Right ventricle myocardium inferior (tissue), 1 donor: ENCODE measurements around the gene BCL11B. TPM values are rescaled to one million over a fixed set of nuclear protein-coding genes. Genes with fewer than 3 reads are reported as not detected.

ENCODE experiments used
- ATAC-seq: fragments of 200-7000 bp; cut with Tn5 transposase; one replicate; pipeline ENCODE4 v1.9.1; 2020; ENCODE audit warnings: mild to moderate bottlenecking, moderate library complexity
- DNase-seq: peaks from one replicate; pipeline ENCODE4 v3.0.0; 2021; ENCODE audit errors: missing footprints
- intact Hi-C: fragments of 100-400 bp; cut with DNase I; formaldehyde crosslinking; loops from one replicate; pipeline ENCODE4 v1.11.0; 2022
- total RNA-seq: library from RNA; stranded (reverse); fragmentation: NEBNext Ultra II Directional; extraction: Animal tissue kit (Norgen Biotek cat#: 25700); gene quantifications from one replicate; pipeline ENCODE4 v1.2.1, GENCODE V29; 2021
- donor health status: DM: no; HTN: yes; CAD: no; lungs with severe emphysema.

Gene BCL11B
- total RNA-seq, 1 donor from 2014 or later = 0.14 TPM

DNA sequence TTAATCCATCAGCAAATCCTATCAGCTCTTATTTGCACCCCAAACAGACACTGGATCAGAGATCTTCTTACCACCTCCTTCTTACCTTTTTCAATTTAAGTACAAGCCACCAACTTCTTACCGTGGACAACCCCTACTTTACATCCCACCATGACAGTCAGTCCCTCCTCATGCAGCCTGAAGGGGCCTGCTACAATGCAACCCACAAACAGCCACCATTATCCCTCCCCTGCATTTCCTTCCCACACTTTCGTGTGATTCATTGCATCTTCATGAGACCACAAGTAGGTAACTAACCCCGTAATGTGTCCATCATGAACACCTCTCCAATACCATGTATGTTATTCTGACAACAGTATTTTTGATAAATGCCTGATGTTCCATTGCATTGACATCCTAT, 108.6 kb downstream of the BCL11B start:
- no peak for ATAC-seq

DNA sequence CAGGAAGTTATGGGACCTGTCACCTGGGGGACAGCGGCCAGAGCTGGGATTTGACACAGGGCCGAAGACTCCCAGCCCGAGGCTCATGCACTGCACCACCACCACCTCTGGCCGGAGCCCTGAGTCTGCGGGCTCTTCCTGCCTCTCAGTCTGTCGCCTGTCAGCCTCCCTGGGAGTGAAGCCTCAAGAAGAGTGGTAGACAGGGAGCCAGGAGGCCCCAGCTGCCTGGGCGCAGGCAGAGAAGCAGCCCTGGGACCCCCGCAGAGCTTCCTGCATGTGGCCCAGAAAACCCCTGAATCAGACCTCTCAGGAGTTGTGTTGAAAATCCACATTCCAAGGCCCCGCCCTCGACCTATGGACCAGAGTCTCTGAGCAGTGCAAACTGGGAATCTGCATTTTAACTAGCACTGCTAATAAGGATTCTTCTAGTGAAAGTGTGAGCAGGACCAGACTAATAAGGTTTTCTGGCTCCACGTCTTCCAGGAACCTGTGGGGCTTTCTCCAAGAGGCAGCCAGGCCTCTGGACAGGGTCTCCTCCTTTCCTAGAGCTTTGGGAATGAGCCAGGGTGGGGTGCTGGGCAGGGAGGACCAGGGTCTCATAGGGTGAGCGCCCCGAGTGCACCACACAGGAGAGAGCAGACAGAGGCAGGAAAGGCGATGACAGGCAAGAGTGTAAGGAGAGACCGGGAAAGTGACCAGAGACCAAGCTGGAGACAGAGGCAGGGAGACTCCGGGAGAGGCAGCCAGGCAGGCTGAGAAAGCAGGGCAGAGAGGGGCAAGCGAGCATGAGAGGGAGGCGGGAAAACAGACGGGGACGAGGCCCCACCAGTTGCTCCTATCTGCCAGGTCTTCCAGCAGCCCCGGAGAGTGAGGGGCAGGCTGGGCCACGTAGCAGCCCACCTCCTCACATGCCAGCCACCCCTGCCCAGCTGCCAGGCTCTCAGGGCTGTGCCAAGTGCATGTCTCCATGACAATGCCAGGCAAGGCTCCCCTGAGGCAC, 112.4 kb downstream of the BCL11B start:
- intact Hi-C loops = no loop called here
- DNase-seq (no peak), ATAC-seq (no peak)

More for the DNA sequence above, 108.6 kb downstream of the BCL11B start:
- intact Hi-C loops = no loop called here
- DNase-seq = no peak

DNA sequence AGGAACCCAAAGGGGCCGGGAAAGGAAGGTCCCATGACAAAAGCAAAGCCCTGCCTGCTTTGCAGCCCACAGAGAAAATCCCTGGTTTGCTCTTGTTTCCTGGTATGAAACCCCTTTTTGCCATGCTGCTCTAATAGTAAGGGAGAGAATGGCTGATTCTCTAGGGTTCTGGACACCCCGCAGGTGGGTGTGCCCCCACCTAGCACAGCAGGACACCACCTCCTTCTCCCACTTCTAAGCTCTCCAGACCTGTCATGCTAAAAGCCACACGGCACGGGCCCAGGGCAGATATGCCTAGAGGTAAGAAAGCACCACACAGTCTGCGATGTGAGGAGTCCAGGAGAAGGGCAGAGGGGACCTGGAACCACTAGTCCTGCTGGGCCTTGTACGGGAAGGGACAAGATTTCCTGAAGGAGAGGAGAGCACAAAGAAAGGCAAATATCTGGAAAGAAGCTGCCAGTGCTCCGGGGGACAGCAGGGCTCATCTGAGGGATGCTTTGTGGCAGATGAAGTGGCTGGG, 113.3 kb downstream of the BCL11B start:
- no peak for ATAC-seq
- DNase-seq = no peak
- intact Hi-C loops = no loop called here

DNA sequence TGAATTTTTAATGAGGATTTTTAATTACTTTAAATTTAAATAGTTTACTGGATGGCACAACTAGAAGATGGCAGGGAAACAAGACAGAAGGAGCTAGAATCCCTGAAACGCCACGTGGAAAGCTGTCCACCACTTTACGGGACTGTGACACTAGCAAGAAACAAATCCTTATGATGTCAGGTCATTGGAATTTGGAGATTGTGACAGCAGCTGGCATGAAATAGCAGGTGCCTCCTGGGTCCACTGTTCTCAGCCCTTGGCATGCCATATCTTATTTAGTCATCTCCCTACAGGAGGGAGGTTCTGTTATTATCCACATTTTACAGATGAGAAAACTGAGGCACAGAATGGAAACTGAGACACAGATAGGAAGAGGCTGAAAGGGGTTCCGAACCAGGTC, 113.8 kb downstream of the BCL11B start:
- intact Hi-C loops = no loop called here
- ATAC-seq (no peak), DNase-seq (no peak)

DNA sequence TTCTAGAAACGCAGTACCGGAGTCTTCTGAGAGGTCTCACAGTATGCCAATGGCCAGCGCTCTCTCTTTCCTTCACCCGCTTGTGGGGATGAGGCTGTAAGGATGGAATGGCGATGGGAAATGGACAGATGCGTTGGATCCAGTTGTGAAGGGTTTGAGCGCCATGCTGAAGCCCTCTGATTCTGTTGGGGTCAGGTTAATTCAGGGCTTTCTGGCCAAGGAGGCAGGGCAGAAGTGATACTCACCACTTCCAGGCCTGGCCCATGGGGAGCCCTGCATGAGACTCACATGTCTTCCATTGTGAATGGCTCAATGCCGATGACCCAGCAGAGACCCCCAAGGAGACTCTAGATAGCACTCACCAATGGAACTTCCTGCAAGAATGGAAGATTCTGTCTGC, 114.3 kb downstream of the BCL11B start:
- intact Hi-C loops = no loop called here
- ATAC-seq (no peak), DNase-seq (no peak)

DNA sequence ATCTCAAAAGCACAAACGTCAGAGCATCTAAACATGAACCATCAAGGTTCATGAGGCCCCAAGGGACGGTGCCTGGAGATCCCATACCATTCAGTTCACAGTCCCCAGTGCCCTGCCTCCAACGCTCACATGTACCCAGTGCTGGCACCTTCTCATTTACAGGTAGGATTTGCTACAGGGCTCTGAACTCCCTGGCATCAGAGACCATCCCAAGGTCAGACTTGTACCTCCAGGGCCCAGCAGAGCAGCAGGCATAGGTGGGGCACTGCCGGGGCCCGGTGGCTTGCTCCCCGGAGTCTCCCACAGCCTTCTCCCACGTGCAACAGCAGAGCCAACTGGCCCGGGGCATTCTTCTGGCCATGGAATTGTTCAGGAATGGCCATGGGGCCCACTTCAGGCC, 114.8 kb downstream of the BCL11B start:
- intact Hi-C loops = no loop called here
- DNase-seq (no peak), ATAC-seq (no peak)

DNA sequence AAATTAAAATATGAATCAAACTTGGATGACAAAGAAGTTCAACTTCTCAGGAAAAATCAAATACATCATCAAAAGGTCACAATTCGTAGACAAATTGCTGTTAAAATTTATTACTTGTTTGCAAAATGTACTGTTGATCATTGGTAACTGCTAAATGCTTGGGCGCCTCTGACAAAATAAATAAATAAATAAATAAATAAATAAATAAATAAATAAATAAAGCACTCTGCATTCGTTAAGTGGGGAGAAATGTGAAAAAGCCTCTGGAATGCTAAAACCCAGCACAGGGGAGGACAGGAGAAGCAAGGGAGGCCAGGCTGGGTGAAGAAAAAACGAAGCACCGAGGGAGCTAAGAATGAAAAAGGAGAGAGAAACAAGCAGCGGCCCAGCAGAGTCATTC, 115.2 kb downstream of the BCL11B start:
- intact Hi-C loops = no loop called here
- no peak for DNase-seq
- ATAC-seq = no peak

DNA sequence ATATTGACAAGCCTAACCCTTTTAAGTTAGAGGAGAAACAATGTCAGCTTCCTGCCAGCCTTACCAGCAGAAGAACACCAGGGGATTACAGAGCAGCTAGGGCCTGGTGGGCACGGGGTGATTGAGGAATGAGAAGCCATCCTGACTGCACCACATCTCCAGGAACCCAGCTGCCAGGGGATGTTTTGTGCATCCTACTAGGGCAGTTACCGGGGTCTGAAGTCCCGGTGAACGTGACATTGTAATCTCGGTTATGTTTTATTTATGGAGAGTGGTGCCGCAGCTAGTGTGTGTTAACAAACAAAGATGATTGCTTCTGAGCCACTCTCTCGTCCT, 115.9 kb downstream of the BCL11B start:
- no peak for DNase-seq
- no peak for ATAC-seq
- intact Hi-C loops = no loop called here

DNA sequence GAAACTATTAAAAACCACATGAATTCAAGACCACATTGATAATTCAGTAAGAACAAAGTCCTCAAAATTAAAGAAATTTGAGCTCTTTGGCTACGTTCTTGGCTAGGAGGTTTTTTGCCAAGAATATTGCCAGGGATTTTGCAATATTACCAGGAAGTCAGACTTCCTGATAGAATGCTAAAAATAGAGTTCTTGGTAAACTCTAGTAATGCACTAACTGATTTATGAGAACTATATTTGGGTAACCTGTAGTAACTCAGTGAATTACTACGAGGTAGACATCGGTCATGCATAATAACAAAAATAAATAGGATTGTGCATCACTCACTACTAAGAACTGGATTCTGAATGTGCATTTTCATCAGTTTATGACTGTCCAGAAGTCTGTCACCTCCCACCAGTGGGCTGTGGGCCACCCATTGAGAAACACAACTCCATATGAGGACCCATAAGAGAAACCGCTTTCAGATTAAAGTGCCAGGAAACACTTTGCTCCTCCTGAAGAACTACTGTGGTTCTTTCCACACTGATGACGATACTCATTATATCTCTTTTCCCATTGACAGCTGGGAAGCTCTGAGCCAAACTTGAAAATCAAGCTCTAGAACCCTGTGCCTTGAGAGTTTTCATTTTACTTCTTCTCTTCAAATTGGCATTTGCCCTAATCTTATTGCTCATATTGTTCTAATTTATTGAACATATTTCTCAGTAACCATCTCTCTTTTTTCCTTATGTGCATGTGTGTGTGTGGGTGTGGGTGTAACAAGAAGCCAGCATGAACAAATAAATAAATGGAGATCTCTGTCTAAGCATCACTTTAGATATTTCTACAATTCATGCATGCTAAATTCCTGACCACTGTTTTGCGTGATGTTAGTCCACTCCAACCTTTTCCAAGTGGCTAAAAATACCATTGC, 116.6 kb downstream of the BCL11B start:
- ATAC-seq = peak; percentile 20

DNA sequence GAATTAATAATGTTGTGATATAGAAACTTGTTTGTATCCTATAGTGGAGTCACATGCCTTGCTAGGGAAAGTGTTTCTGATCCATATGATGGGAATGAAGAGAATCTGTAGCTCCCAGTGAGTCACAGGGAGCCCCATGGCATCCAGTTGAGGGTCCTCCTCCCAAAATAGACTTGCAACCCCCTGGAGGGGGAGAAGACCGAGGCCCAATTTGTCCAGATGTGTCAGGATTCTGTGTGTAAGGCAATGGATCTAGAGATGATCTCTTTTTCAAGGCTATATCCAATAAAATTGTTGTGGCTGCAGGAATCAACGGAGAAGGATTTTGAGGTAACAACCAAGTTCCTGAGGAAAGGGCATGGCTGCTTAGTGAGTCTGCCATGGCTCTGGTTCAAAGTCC, 121.8 kb downstream of the BCL11B start:
- no peak for DNase-seq
- intact Hi-C loops = no loop called here
- ATAC-seq = no peak

More for the DNA sequence above, 116.6 kb downstream of the BCL11B start:
- intact Hi-C loops = no loop called here
- DNase-seq = no peak

DNA sequence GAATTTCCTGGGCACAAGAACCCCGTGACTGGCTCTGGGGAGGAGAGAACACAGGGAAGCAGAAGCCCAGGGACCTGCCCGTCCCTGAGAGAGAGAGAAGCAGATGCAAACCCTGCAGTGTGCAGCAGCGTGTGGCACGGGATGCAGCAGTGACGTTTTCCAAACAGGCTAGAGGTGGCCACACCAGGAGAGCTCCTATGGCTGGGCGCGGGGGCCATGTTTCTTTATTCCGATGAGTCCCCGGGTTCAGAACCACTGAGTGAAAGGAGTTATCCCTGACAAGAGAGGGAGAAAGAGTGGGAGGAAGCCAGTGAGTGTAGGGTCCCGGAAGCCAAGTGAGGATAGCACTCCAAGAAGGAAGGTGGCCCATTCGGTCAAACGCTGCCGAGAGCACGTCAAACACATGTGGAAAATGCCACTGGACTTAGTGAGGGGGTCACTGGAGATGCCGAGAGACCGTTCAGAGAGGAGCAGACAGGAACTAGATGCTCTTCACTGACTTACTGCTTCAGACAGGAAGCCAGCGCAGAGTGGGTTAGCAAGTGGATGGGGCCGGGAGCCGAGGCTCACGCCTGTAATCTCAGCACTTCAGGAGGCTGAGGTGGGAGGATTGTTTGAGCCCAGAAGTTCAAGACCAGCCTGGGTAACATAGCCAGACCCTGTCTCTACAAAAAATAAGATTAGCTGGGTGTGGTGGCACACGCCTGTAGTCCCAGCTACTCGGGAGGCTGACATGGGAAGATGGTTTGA, 123.0 kb downstream of the BCL11B start:
- intact Hi-C loops = no loop called here
- no peak for DNase-seq
- ATAC-seq = no peak

DNA sequence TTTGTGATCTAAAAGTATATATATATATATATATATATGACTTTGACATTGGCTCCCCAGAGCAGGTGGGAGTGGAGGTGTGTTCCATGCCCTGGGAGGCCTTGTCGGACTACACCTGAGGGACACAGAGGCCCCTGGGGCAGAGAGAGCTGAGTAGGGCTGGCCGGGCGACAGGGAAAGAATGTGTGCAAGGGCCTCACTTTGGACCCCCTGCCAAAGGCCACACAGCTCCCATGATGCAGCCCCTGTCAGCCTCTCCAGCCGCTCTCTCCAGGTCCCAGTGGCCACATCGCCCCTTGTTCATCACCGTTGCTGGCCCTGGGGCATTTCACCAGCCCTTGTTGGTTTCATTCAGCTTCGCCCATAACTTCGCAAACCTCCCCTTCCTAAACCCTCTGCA, 123.9 kb downstream of the BCL11B start:
- DNase-seq (no peak), ATAC-seq (no peak)
- intact Hi-C loops = no loop called here

DNA sequence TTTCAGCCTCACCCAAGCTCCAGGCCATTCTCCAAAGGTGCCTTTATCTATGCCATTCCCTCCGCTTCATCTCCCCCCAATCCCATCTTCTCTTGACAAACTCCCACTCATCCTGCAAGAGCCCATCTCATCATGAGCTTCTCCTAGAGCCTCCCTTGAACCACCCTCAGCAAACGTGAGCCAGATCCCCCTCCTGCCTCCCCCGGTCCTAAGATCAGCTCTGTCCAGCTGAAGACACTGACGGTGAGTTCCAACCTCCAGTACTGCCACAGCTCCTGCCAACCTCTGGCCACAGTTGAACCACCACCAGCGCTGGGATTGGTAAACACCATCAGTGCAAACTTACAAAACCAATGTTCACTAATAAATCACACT, 124.6 kb downstream of the BCL11B start:
- ATAC-seq (no peak), DNase-seq (no peak)
- intact Hi-C loops = no loop called here

DNA sequence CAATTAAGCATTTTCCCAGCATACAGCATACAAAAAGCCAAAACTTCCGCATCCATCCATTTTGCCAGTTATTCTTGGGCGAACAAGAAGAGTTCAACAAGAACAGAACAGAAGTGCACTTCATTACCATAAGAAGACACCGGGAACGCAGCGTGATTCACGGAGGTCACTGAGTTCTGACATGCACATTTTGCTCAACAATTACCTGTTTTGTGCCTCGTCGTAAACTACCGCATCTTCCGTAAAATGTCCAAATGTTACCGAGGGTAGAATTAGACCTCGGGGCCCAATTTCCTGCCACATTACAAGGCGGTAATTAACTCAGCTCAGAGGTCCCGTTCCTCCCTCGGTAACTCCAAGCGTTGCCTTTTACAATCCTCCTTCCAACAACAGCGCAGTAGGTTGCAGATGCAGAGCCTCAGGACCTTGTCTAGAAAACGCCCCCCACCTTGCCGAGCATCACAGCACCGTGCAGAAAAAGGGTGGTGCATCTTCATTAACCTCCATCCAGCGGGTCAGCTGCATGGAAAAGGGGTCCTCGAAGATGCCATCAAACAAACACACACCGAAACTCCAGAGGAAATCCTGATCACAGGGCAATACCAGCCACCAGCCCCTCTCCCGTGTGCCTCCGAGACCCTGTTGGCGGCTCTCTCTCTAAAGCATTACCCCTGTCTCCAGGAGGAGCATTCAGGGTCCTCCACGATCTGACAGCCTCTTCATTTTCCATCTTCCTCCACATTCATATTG, 125.2 kb downstream of the BCL11B start:
- intact Hi-C loops = no loop called here
- DNase-seq (no peak), ATAC-seq (no peak)

DNA sequence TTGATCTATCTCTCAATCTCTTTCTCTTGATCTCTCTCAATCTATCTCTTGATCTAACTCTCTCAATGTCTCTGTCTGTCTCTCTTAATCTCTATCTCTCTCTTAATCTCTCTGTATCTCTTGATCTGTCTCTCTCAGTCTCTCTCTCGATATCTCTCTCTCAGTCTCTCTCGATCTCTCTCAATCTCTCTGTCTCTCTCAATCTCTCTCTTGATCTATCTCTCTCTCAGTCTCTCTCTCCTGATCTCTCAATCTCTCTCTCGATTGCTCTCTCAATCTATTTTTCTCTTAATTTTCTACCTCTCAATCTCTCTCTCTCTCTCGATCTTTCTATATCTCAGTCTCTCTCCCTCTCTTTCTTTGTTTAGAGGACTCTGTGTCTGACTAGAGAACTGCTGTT, 126.7 kb downstream of the BCL11B start:
- ATAC-seq = no peak
- DNase-seq = no peak
- intact Hi-C loops = no loop called here

DNA sequence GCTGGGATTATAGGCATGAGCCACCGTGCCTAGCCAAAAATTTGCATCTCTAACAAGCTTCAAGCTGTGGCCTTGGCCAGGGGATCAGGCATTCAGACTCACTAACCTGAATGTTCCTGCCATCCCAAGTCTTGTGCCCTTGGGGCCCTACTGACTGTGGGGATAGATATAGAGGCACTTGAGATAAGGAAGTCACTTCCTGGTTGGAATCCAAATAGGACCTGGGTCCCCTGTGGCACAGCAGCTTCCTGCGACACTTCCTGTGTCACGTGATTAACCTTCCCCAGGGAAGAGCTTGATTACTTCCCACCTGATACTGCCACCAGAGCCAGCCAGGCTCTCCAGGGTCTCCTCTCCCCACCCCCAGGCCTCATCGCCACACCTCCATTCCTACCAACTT, 128.2 kb downstream of the BCL11B start:
- ATAC-seq (no peak), DNase-seq (no peak)
- intact Hi-C loops = no loop called here

DNA sequence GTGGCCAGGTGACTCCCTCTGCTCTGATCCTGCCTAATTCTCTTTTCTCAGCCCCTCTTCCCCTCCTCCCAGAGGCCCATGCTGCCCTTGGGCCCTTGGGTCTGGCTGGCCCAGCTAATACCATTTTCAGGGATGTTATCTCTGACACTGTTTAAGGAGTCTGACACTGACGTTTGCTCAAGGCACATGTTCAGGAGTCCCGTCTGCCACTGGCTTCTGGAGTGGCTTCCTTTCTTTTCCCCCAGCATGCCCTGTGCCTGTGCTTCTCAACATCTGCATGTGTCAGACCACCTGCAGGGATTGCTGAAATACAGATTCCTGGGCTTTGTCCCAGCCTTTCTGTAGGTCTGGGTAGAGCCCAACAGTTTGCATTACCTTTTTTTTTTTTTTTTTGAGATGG, 128.9 kb downstream of the BCL11B start:
- intact Hi-C loops = no loop called here
- DNase-seq (no peak), ATAC-seq (no peak)

DNA sequence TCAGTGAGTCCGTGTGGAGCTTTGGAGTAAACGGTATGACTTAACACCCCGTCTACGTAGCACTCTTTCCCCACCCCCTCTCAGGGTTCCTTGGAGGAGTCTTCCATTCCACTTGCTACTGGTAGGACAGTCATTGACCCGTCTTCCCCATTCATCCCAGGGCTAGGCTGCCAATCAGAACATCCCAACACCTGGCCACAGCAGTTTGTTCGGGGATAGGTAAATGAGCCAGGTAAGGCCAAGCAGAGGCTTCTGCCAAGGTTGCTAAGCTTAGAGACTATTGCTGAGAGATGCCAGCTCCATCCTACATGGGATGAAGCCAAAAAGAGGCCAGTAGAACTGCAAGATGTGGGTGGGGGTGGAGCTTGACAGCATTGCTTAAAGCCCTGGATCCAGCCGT, 130.8 kb downstream of the BCL11B start:
- no peak for DNase-seq
- no peak for ATAC-seq
- intact Hi-C loops = no loop called here
